HAP-1 (cell line): ENCODE measurements around the gene PAF1.

Source experiments
- DNase-seq, 2 experiments: peaks; one replicate each; pipeline ENCODE4 v3.0.0-alpha.2; 2016 to 2020; ENCODE audit warnings: low spot score in 2 of 2
- H3K27me3 ChIP-seq: fragments of 250-450 bp; sonication (Bioruptor Pico); 2 replicates; pipeline ENCODE4 v1.5.1; 2020; ENCODE audit warnings: low read depth, mild to moderate bottlenecking, moderate library complexity
- H3K36me3 ChIP-seq: fragments of 250-450 bp; sonication (Bioruptor Pico); replicated peaks from 2 replicates; pipeline ENCODE4 v1.5.1; 2020; ENCODE audit warnings: mild to moderate bottlenecking
- H3K4me1 ChIP-seq: fragments of 250-450 bp; sonication (Bioruptor Pico); 2 replicates; pipeline ENCODE4 v1.5.1; 2020; ENCODE audit warnings: mild to moderate bottlenecking
- H3K4me3 ChIP-seq: fragments of 250-450 bp; sonication (Bioruptor Pico); 2 replicates; pipeline ENCODE4 v1.5.1; 2020; ENCODE audit warnings: mild to moderate bottlenecking, moderate library complexity
- H3K9me3 ChIP-seq: fragments of 250-450 bp; sonication (Bioruptor Pico); 2 replicates; pipeline ENCODE4 v1.5.1; 2020; ENCODE audit warnings: mild to moderate bottlenecking, moderate library complexity
- in situ Hi-C: fragments of 300-500 bp; cut with MboI; formaldehyde crosslinking; loops from 3 replicates; pipeline ENCODE4 v1.14.3; 2020; ENCODE audit warnings: low sequenced_read_pairs, inconsistent platforms, mixed read lengths

Gene PAF1

GRCh38 chr19:39375929-39376328 lies 15.0 kb downstream of the PAF1 start:
- H3K36me3 ChIP-seq: peaks cover 69% of the 10 kb centered on the region
- no peaks in the 10 kb centered on the region for H3K4me1 ChIP-seq
- H3K9me3 ChIP-seq: no peaks in the 10 kb centered on the region
- DNase-seq: no peak
- H3K4me3 ChIP-seq: no peak overlapping the region
- H3K27me3 ChIP-seq: no peaks in the 10 kb centered on the region
- in situ Hi-C loops: no loop called here

- DNase-seq: no peak
- no peaks in the 10 kb centered on the region for H3K9me3 ChIP-seq
- H3K27me3 ChIP-seq: no peaks in the 10 kb centered on the region
- no peak overlapping the region for H3K4me3 ChIP-seq
- peaks cover 60% of the 10 kb centered on the region for H3K36me3 ChIP-seq
- in situ Hi-C loops: no loop called here
- H3K4me1 ChIP-seq: no peaks in the 10 kb centered on the region
Observed at GRCh38 chr19:39372941-39373340, 18.0 kb downstream of the PAF1 start.

GRCh38 chr19:39372047-39372802 lies 18.7 kb downstream of the PAF1 start:
- in situ Hi-C loops: no loop called here
- no peak overlapping the region for H3K4me3 ChIP-seq
- H3K36me3 ChIP-seq: peaks cover 52% of the 10 kb centered on the region
- H3K27me3 ChIP-seq: no peaks in the 10 kb centered on the region
- H3K4me1 ChIP-seq: no peaks in the 10 kb centered on the region
- H3K9me3 ChIP-seq: no peaks in the 10 kb centered on the region
- no peak for DNase-seq

GRCh38 chr19:39370735-39371134 lies 20.2 kb downstream of the PAF1 start:
- no peak for DNase-seq
- Histone ChIP-seq H3K27me3 (no peaks in the 10 kb centered on the region), H3K4me3 (no peak overlapping the region), H3K36me3 (peaks cover 50% of the 10 kb centered on the region), H3K4me1 (no peaks in the 10 kb centered on the region), H3K9me3 (no peaks in the 10 kb centered on the region)
- in situ Hi-C loops: no loop called here

GRCh38 chr19:39369200-39369599 lies 21.7 kb downstream of the PAF1 start:
- peaks cover 53% of the 10 kb centered on the region for H3K36me3 ChIP-seq
- H3K4me3 ChIP-seq: no peak overlapping the region

GRCh38 chr19:39365531-39365930 lies 25.4 kb downstream of the PAF1 start:
- no peak for DNase-seq
- Histone ChIP-seq H3K27me3 (no peaks in the 10 kb centered on the region), H3K4me3 (no peak overlapping the region), H3K9me3 (no peaks in the 10 kb centered on the region), H3K36me3 (peaks cover 50% of the 10 kb centered on the region), H3K4me1 (no peaks in the 10 kb centered on the region)
- in situ Hi-C loops: no loop called here

More at GRCh38 chr19:39369200-39369599, 21.7 kb downstream of the PAF1 start:
- Histone ChIP-seq H3K27me3 (no peaks in the 10 kb centered on the region), H3K4me1 (no peaks in the 10 kb centered on the region), H3K9me3 (no peaks in the 10 kb centered on the region)
- in situ Hi-C loops: no loop called here
- DNase-seq: no peak

- Histone ChIP-seq H3K4me3 (no peak overlapping the region), H3K4me1 (no peaks in the 10 kb centered on the region), H3K9me3 (no peaks in the 10 kb centered on the region), H3K36me3 (peaks cover 47% of the 10 kb centered on the region), H3K27me3 (no peaks in the 10 kb centered on the region)
- DNase-seq: no peak
- in situ Hi-C loops: no loop called here
Observed at GRCh38 chr19:39363901-39364457, 26.9 kb downstream of the PAF1 start.

- no peak for DNase-seq
- H3K4me1 ChIP-seq: no peaks in the 10 kb centered on the region
- peaks cover 56% of the 10 kb centered on the region for H3K36me3 ChIP-seq
- no peaks in the 10 kb centered on the region for H3K27me3 ChIP-seq
- no peaks in the 10 kb centered on the region for H3K9me3 ChIP-seq
- no peak overlapping the region for H3K4me3 ChIP-seq
- in situ Hi-C loops: no loop called here
Observed at GRCh38 chr19:39362682-39363657, 27.9 kb downstream of the PAF1 start.

- in situ Hi-C loops: no loop called here
- Histone ChIP-seq H3K36me3 (peaks cover 57% of the 10 kb centered on the region), H3K27me3 (no peaks in the 10 kb centered on the region), H3K4me3 (no peak overlapping the region), H3K9me3 (no peaks in the 10 kb centered on the region), H3K4me1 (no peaks in the 10 kb centered on the region)
- DNase-seq: no peak
Observed at GRCh38 chr19:39360599-39360998, 30.3 kb downstream of the PAF1 start.

- H3K36me3 ChIP-seq: peaks cover 68% of the 10 kb centered on the region
- no peak for DNase-seq
Observed at GRCh38 chr19:39359026-39359425, 31.9 kb downstream of the PAF1 start.

GRCh38 chr19:39356647-39357046 lies 34.3 kb downstream of the PAF1 start:
- no peak overlapping the region for H3K4me3 ChIP-seq
- in situ Hi-C loops: no loop called here
- peaks cover 61% of the 10 kb centered on the region for H3K36me3 ChIP-seq
- no peaks in the 10 kb centered on the region for H3K9me3 ChIP-seq
- H3K4me1 ChIP-seq: no peaks in the 10 kb centered on the region; the same call in none of the 2 replicates
- H3K27me3 ChIP-seq: no peaks in the 10 kb centered on the region
- DNase-seq: no peak

More at GRCh38 chr19:39359026-39359425, 31.9 kb downstream of the PAF1 start:
- in situ Hi-C loops: no loop called here
- Histone ChIP-seq H3K4me3 (no peak overlapping the region), H3K4me1 (no peaks in the 10 kb centered on the region), H3K9me3 (no peaks in the 10 kb centered on the region), H3K27me3 (no peaks in the 10 kb centered on the region)

- in situ Hi-C loops: no loop called here
- H3K4me3 ChIP-seq: no peak overlapping the region
- H3K36me3 ChIP-seq: peaks cover 64% of the 10 kb centered on the region
- no peak for DNase-seq
- no peaks in the 10 kb centered on the region for H3K9me3 ChIP-seq
- H3K27me3 ChIP-seq: no peaks in the 10 kb centered on the region
- H3K4me1 ChIP-seq: no peaks in the 10 kb centered on the region; the same call in none of the 2 replicates
Observed at GRCh38 chr19:39356073-39356472, 34.8 kb downstream of the PAF1 start.

- Histone ChIP-seq H3K4me3 (no peak overlapping the region), H3K36me3 (peaks cover 56% of the 10 kb centered on the region), H3K27me3 (no peaks in the 10 kb centered on the region), H3K4me1 (no peaks in the 10 kb centered on the region; the same call in none of the 2 replicates), H3K9me3 (no peaks in the 10 kb centered on the region)
- in situ Hi-C loops: no loop called here
- DNase-seq: no peak
Observed at GRCh38 chr19:39355253-39355652, 35.7 kb downstream of the PAF1 start.
